Liver (tissue), 9 donors: Measurements from ENCODE around the gene AHDC1. TPM values are rescaled to one million over a fixed set of nuclear protein-coding genes. Genes with fewer than 3 reads are reported as not detected.

Experiments
- DNase-seq: peaks from one replicate; pipeline ENCODE4 v3.0.0-alpha.2; 2017; ENCODE audit warnings: low spot score
- H3K27ac ChIP-seq, 2 donors: one replicate each; pipeline ENCODE4 v1.7.0; 2013; ENCODE audit warnings: inconsistent platforms in 2 of 2, low read length in 2 of 2, control low read depth in 1 of 2, low read depth in 1 of 2, mild to moderate bottlenecking in 1 of 2
- H3K27me3 ChIP-seq, 4 donors: one replicate each; pipeline versions ENCODE4 v1.6.1 to v1.7.0; 2013; ENCODE audit warnings: low read length in 3 of 4, inconsistent platforms in 1 of 4, mild to moderate bottlenecking in 1 of 4, moderate library complexity in 1 of 4; ENCODE audit not compliant: control insufficient read depth in 4 of 4, insufficient read depth in 4 of 4
- H3K36me3 ChIP-seq, 4 donors: one replicate each; pipeline versions ENCODE4 v1.6.1 to v1.7.0; 2013; ENCODE audit warnings: low read length in 3 of 4, mild to moderate bottlenecking in 3 of 4, low read depth in 1 of 4, moderate library complexity in 1 of 4; ENCODE audit not compliant: control insufficient read depth in 4 of 4, insufficient read depth in 3 of 4
- H3K4me1 ChIP-seq, 4 donors: one replicate each; pipeline versions ENCODE4 v1.6.1 to v1.7.0; 2013; ENCODE audit warnings: low read length in 3 of 4, mild to moderate bottlenecking in 3 of 4, moderate library complexity in 1 of 4; ENCODE audit not compliant: control insufficient read depth in 4 of 4, insufficient read depth in 4 of 4
- H3K4me3 ChIP-seq, 3 donors: one replicate each; pipeline versions ENCODE4 v1.6.1 to v1.7.0; 2013; ENCODE audit warnings: low read length in 3 of 3, control low read depth in 1 of 3, low read depth in 1 of 3, mild to moderate bottlenecking in 1 of 3
- H3K9ac ChIP-seq, 2 donors: one replicate each; pipeline ENCODE4 v1.7.0; 2013; ENCODE audit warnings: low read length in 2 of 2, mild to moderate bottlenecking in 2 of 2, moderate library complexity in 2 of 2, control low read depth in 1 of 2, low read depth in 1 of 2
- H3K9me3 ChIP-seq, 4 donors: one replicate each; pipeline versions ENCODE4 v1.6.1 to v1.7.0; 2013; ENCODE audit warnings: low read length in 3 of 4; ENCODE audit not compliant: control insufficient read depth in 4 of 4
- CTCF ChIP-seq: fragments of 150-350 bp; IDR thresholded peaks from 2 replicates; pipeline ENCODE4 v1.5.1; 2017; ENCODE audit warnings: improper control_type of control experiment, low read depth, low read length; ENCODE audit not compliant: missing input control
- EGR1 ChIP-seq, 2 donors: IDR thresholded peaks; 2 replicates each; pipeline ENCODE4 v1.6.1; 2016 to 2018; ENCODE audit warnings: antibody characterized with exemption in 2 of 2, low read depth in 2 of 2
- FOXA1 ChIP-seq: IDR thresholded peaks from 2 replicates; pipeline ENCODE4 v1.6.1; 2016; ENCODE audit warnings: antibody characterized with exemption
- FOXA2 ChIP-seq: IDR thresholded peaks from 2 replicates; pipeline ENCODE4 v1.6.1; 2016; ENCODE audit warnings: antibody characterized with exemption
- GABPA ChIP-seq, 2 donors: IDR thresholded peaks in 1 of 2; conservative IDR thresholded peaks in 1 of 2; 2 replicates each; pipeline ENCODE4 v1.6.1; 2016; ENCODE audit warnings: antibody characterized with exemption in 2 of 2, mild to moderate bottlenecking in 1 of 2, moderate library complexity in 1 of 2
- HNF4A ChIP-seq, 2 donors: conservative IDR thresholded peaks; 2 replicates each; pipeline ENCODE4 v1.6.1; 2016; ENCODE audit warnings: antibody characterized with exemption in 2 of 2, mild to moderate bottlenecking in 2 of 2
- HNF4G ChIP-seq: IDR thresholded peaks from 2 replicates; pipeline ENCODE4 v1.6.1; 2016; ENCODE audit warnings: antibody characterized with exemption
- JUND ChIP-seq, 2 donors: IDR thresholded peaks; 2 replicates each; pipeline ENCODE4 v1.6.1; 2016; ENCODE audit warnings: antibody characterized with exemption in 2 of 2
- MAX ChIP-seq: IDR thresholded peaks from 2 replicates; pipeline ENCODE4 v1.6.1; 2016; ENCODE audit warnings: antibody characterized with exemption
- NR2F2 ChIP-seq: IDR thresholded peaks from 2 replicates; pipeline ENCODE4 v1.6.1; 2016; ENCODE audit warnings: antibody characterized with exemption
- RAD21 ChIP-seq, 2 donors: IDR thresholded peaks; 2 replicates each; pipeline ENCODE4 v1.6.1; 2016; ENCODE audit warnings: antibody characterized with exemption in 2 of 2, mild to moderate bottlenecking in 2 of 2
- RXRA ChIP-seq, 2 donors: IDR thresholded peaks; 2 replicates each; pipeline ENCODE4 v1.6.1; 2017 to 2018; ENCODE audit warnings: antibody characterized with exemption in 2 of 2, mild to moderate bottlenecking in 1 of 2
- SP1 ChIP-seq: IDR thresholded peaks from 2 replicates; pipeline ENCODE4 v1.6.1; 2018; ENCODE audit warnings: antibody characterized with exemption, mild to moderate bottlenecking
- TAF1 ChIP-seq: conservative IDR thresholded peaks from 2 replicates; pipeline ENCODE4 v1.6.1; 2016; ENCODE audit warnings: antibody characterized with exemption, mild to moderate bottlenecking
- YY1 ChIP-seq: IDR thresholded peaks from 2 replicates; pipeline ENCODE4 v1.6.1; 2016; ENCODE audit warnings: antibody characterized with exemption, mild to moderate bottlenecking
- WGBS: extraction: QIAGEN DNeasy Blood & Tissue Kit; methylation state at CpG from one replicate; pipeline ENCODE4 v1.1.7; 2013; 5-methylcytosine and 5-hydroxymethylcytosine counted together
- polyA plus RNA-seq, 2 donors: library from polyadenylated mRNA; stranded (reverse) in 1 of 2; unstranded in 1 of 2; fragments of 200-250 nt in 1 of 2; fragments of >200 nt in 1 of 2; fragmentation: Nextera tagmentation in 1 of 2; extraction: Ambion mirVana in 1 of 2; gene quantifications; one replicate each; pipeline versions ENCODE4 v1.2.1 to v1.2.3, GENCODE V29; 2013 to 2015
- total RNA-seq, 2 donors: library from RNA; depleted of rRNA; stranded (reverse); fragments of >200 nt; gene quantifications; one replicate each; pipeline ENCODE4 v1.2.3, GENCODE V29; 2014
- TF ChIP-seq, protein P1 (sequence below): IDR thresholded peaks from 2 replicates; pipeline ENCODE4 v1.6.1; 2016; ENCODE audit warnings: antibody characterized with exemption, mild to moderate bottlenecking
- TF ChIP-seq, protein P2 (sequence below): IDR thresholded peaks from 2 replicates; pipeline ENCODE4 v1.6.1; 2016; ENCODE audit warnings: antibody characterized with exemption
- TF ChIP-seq, protein P3 (sequence below): IDR thresholded peaks from 2 replicates; pipeline ENCODE4 v1.6.1; 2016; ENCODE audit warnings: antibody characterized with exemption
- donor health status: healthy.
- donor health status: healthy.
- donor health status: healthy.
- donor health status: healthy.
- donor health status: healthy.

Gene AHDC1
- total and polyA plus RNA-seq, 4 donors, result 2.4 to 6.5 (median 5.5) TPM

DNA sequence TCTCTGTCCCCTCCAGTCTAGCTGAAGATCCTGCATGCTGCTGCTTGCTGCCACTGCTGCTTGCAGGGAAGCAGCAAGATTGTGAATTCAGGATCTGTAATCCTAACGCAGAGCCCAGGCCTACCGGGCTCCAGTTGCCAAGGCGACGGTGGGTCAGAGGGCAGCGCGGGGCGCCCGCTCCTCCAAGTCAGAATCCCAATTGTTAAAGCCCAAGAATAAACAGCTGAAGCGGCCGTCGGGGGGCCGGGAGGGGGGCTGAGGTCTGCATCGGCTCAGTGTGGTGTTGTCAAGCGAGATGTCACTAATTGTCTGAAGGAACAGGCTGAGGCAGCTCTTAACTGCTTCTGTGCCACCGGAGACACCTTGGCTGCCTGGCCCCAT is 36.8 kb downstream of the AHDC1 start:
- no peak for TF ChIP-seq YY1
- Histone ChIP-seq H3K36me3 (no peaks in the 10 kb centered on the region), H3K27ac (peak overlapping the region in 1 of 2 donors; percentile 25), H3K9ac (no peak overlapping the region), H3K27me3 (no peaks in the 10 kb centered on the region), H3K9me3 (no peaks in the 10 kb centered on the region), H3K4me3 (no peak overlapping the region), H3K4me1 (peaks cover 48 to 85% (median 61%) of the 10 kb centered on the region in 4 donors)
- 78% methylated on average over 15 of the region's 15 CpGs for WGBS
- DNase-seq, result no peak

GRCh38 chr1:27566462-27567145 is 37.3 kb downstream of the AHDC1 start:
- Histone ChIP-seq H3K9me3 (no peaks in the 10 kb centered on the region), H3K9ac (no peak overlapping the region), H3K36me3 (no peaks in the 10 kb centered on the region), H3K4me3 (no peak overlapping the region), H3K4me1 (peaks cover 46 to 86% (median 60%) of the 10 kb centered on the region in 4 donors), H3K27ac (peak overlapping the region; percentile 25 to 30), H3K27me3 (no peaks in the 10 kb centered on the region)
- WGBS, result 81% methylated on average over 13 of the region's 13 CpGs
- TF ChIP-seq, protein P1, sequence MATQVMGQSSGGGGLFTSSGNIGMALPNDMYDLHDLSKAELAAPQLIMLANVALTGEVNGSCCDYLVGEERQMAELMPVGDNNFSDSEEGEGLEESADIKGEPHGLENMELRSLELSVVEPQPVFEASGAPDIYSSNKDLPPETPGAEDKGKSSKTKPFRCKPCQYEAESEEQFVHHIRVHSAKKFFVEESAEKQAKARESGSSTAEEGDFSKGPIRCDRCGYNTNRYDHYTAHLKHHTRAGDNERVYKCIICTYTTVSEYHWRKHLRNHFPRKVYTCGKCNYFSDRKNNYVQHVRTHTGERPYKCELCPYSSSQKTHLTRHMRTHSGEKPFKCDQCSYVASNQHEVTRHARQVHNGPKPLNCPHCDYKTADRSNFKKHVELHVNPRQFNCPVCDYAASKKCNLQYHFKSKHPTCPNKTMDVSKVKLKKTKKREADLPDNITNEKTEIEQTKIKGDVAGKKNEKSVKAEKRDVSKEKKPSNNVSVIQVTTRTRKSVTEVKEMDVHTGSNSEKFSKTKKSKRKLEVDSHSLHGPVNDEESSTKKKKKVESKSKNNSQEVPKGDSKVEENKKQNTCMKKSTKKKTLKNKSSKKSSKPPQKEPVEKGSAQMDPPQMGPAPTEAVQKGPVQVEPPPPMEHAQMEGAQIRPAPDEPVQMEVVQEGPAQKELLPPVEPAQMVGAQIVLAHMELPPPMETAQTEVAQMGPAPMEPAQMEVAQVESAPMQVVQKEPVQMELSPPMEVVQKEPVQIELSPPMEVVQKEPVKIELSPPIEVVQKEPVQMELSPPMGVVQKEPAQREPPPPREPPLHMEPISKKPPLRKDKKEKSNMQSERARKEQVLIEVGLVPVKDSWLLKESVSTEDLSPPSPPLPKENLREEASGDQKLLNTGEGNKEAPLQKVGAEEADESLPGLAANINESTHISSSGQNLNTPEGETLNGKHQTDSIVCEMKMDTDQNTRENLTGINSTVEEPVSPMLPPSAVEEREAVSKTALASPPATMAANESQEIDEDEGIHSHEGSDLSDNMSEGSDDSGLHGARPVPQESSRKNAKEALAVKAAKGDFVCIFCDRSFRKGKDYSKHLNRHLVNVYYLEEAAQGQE, result no peak
- no peak for TF ChIP-seq MAX
- no peak for TF ChIP-seq YY1
- TF ChIP-seq RAD21 (IDR thresholded peaks at IDR 0.05), result no peak
- no peak for TF ChIP-seq HNF4G
- TF ChIP-seq RXRA (IDR thresholded peaks at IDR 0.05), result no peak
- TF ChIP-seq TAF1, result no peak
- TF ChIP-seq NR2F2, result no peak
- TF ChIP-seq SP1, result no peak
- TF ChIP-seq JUND (IDR thresholded peaks at IDR 0.05), result no peak
- TF ChIP-seq, protein P2, sequence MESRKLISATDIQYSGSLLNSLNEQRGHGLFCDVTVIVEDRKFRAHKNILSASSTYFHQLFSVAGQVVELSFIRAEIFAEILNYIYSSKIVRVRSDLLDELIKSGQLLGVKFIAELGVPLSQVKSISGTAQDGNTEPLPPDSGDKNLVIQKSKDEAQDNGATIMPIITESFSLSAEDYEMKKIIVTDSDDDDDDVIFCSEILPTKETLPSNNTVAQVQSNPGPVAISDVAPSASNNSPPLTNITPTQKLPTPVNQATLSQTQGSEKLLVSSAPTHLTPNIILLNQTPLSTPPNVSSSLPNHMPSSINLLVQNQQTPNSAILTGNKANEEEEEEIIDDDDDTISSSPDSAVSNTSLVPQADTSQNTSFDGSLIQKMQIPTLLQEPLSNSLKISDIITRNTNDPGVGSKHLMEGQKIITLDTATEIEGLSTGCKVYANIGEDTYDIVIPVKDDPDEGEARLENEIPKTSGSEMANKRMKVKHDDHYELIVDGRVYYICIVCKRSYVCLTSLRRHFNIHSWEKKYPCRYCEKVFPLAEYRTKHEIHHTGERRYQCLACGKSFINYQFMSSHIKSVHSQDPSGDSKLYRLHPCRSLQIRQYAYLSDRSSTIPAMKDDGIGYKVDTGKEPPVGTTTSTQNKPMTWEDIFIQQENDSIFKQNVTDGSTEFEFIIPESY, result no peak
- no peak for TF ChIP-seq FOXA2
- TF ChIP-seq GABPA (IDR thresholded peaks at IDR 0.05 in 1 of 2, conservative IDR thresholded peaks at IDR 0.05 in 1 of 2), result no peak
- TF ChIP-seq, protein P3, sequence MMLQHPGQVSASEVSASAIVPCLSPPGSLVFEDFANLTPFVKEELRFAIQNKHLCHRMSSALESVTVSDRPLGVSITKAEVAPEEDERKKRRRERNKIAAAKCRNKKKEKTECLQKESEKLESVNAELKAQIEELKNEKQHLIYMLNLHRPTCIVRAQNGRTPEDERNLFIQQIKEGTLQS, result no peak
- TF ChIP-seq EGR1 (IDR thresholded peaks at IDR 0.05; ENCODE audit: low read depth in 2 of 2), result no peak
- no peak for TF ChIP-seq CTCF
- no peak for TF ChIP-seq HNF4A (conservative IDR thresholded peaks at IDR 0.05)
- no peak for TF ChIP-seq FOXA1
- no peak for DNase-seq
